Activated gamma-delta T cell treated with anti-CD3 and anti-CD28 coated beads, Interleukin-2, amount 50 U/mL, for 16 hours (primary cell): ENCODE data around the gene JAKMIP3.

Experiments used
- DNase-seq: peaks from one replicate; pipeline ENCODE4 v3.0.0-alpha.2; 2020; ENCODE audit warnings: low read depth

JAKMIP3 gene

DNA sequence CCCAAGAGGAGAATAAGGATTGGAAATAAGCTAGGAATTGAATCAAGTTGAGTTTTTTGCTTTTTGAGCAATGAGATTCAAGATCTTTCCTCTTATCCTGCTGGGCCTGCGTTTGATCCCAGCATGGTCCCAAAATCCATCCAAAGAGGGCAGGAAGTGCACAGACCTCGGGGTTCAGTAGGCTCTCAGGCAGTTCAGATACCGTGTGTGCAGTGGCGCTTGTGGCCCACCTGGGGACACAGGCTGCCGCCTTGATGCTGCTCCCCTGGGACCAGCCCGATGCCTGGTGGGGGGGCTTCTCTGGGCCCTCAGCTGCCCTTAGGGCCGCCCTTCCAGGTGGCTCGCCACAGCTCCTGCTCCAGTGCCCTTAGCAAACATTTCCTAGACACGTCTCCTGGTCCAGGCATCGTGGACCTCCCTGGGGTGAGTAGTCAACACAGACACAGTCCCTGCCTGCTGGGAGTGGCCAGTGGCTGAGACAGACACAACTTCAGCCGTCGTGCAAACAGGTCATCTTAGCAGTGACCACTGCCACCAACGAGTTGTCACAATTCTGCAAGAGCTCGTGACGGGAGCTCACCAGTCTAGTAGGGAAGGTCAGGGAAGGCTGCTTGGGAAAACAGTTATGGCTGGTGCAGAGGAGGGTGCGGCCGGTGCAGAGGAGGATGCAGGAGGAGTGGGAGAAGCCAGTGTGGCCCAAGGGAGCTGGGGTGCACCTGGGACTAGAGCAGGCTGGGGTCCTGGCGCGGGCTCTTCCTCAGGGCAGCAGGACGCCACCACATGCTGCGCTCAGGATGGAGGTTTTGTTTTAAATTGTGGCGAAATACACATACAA, 21.7 kb upstream of the JAKMIP3 start:
- no peak for DNase-seq

DNA sequence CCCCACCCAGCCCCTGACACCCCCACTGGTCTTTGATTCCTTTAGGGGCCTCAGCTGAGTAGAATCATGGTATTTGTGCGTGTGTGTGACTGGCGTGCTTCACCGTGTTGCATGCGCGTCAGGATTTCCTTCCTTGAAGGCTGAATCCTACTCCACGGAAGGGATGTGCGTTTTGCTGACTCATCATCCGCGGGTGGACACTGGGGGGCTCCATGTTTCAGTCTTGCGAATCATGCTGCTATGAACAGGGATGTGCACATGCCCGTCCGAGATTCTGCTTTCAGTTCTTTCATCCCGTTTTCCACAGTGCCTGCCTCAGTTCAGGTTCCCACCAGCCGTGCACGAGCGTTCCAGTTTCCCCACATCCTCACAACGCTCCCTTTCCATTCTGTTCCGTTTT, 20.9 kb upstream of the JAKMIP3 start:
- DNase-seq, result no peak

DNA sequence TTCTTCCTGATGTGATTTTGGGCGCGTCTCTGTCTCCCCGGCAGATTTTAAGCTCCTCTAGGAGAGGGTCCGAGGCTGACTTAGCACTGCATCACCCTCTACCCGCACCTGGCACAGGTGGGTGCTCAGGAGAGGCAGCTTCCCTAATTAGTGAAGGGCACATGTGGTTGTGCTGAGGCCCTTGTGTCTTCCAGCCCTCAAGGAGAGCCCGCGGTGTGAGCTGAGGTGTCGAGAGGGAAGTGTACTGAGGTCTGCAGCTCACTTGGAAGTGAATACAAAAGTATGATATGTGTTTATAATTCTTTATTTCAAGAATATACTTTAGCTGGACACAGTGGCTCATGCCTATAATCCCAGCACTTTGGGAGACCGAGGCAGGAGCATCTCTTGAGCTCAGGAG, 20.4 kb upstream of the JAKMIP3 start:
- DNase-seq, result no peak

DNA sequence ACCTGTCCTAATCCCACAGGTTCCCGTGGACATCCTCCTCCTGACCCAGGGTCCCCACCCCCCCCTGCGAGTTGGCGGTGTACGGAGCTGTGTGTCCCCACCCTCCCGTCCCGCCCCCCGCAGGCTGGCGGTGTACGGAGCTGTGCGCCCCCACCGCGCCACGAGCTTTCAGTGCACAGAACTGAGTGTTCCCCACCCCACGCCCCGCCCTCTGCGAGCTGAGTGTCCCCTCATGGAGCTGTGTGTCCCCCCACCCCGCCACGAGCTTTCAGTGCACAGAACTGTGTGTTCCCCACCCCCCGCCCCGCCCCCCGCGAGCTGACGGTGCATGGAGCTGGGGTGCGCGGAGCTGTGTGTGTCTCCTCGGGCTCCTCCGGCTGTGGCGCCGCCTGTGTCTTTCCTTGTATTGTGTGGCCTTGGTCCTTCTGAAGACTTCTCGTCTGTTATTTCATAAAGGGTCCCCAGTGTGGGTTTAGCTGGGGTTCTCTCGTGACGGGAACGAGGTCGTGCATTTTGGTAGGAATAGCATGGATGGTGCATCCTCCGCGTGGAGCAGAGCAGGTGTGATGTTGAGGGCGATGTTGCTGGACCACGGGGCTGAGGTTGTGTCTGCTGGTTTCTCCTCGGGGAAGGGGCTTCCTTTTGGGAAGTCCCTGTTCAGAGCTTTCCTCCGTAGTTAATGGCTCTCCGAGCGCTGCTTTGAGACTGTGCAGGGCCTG, 18.0 kb upstream of the JAKMIP3 start:
- no peak for DNase-seq

DNA sequence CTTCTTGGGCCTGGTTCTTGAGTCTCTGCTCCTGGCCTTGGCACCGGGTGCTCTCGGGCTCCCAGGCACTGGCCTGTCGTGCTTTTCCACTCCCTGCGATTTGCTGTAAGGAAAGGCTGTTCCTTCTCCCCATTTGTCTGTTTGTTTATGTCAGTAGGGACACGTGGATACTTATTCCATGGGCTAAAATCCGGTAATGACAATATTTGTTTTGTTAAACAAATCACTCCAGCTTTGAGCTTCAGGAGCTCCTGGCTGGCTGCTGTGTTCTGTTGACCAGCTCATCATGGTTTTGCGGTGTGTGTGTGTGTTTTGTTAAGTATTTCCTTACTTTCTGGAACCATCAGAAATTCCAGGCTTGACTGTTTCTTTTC, 17.5 kb upstream of the JAKMIP3 start:
- DNase-seq, result no peak

DNA sequence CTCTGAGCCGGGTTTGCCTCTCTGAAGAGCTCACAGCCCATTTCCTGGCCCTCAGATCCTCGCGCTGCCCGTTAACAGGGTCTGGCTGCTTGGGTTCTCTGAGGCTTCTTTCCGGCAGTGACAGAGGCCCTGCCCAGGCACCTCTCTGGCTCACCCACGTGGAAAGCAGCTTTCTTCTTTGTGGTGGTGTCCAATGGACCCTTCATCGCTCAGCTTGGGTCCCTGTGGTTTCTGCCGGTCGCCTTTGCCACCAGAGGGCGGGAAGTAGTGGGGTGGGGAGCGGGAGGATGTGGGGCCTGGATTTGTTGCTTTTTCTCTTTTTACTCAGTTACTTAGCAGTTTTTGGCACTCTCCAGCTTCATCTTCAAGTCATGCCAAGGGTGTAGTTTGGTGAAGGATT, 15.6 kb upstream of the JAKMIP3 start:
- DNase-seq, result no peak

DNA sequence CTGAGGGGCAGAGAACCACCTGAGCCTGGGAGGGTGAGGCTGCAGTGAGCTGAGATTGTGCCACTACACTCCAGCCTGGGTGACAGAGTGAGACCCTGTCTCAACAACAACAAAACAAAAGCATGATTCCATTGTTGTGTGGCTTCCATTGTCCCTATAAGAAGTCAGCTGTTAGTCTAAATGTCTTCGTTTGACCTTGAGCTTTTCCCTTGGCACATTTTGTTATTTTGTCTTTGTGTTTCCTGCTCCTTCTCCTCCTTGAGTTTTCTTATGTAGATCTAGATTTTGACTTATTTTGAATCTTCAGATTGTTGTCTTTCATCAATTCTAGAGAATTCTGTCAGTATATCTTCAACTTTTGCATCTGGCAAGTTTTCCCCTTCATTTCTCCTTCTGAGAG, 13.6 kb upstream of the JAKMIP3 start:
- DNase-seq, result no peak

DNA sequence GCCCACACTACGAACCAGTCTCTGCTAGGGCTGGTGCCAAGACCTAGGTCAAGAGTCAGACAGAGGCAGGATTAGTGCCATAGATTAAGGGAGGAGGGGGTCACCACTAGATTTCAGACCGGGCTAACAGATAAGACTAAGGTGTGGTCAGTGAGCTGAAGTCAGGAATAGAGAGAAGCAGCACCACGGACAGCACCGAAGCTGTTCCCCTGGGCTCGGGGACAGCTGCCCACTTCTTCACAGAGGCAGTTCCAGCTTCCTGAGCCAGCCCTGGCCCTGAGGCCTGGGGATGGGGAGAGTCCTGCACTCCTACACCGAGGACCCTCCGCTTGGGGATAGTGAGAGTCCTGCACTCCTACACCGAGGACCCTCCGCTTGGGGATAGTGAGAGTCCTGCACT, 11.2 kb upstream of the JAKMIP3 start:
- no peak for DNase-seq

DNA sequence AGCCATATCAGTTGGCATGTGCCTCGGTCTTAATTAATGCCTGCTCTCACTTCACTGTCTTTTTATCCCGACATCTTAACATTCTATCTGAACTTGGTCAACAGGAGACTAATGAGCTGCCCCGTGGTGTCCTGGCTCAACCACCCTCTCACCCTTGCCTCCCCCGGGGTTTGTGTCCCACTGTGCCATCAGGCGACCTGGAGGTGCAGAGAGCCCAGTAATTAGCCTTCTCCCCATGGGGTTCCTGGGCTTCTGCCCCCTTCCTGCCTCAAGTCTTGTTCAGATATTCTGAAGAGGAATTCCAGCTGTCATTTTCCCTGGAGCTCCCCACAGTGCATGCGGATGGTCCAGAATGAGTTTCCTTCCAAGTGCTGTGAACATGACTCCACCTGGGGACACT, 10.1 kb upstream of the JAKMIP3 start:
- no peak for DNase-seq

DNA sequence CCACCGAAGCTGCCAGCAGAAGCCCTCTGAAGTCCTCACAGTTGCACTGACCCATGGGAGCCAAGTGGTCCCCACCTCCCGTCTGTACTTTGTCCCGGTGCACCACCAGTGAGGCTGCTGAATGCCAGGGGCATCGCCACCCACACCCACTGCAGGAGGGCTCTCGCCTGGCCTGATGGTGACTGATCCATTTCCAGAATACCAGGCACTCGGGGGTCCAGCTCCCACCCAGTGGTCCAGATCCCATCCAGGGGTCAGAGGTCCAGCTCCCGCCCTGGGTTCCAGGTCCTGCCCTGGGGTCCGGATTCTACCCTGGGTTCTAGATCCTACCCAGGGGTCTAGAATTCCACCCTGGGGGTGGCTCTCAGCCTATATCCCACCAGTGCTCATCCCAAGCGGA, 9.1 kb upstream of the JAKMIP3 start:
- no peak for DNase-seq

DNA sequence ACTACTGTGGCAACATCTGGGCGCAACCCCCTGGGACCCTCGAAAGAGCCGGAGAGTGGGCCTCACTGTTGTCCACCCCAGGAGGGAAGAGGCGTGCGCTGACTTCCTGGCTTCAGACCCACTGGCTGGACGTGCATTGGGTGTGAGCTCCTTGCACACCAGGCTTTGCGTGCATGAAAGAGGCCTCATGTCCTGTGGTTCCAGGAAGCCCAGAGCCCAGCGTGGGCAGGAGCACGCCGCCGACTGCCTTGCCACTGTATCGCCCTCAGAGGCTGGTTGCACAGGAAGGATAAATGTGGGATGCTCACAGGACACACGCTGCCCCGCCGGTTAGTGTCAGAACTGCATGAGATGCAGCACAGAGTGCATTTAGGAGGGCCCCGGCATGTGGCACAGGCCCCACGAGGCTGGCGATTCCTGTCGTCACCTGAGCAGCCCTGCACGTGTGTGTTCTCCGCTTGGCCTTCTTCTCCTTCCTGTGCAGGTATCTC, 8.5 kb upstream of the JAKMIP3 start:
- no peak for DNase-seq

DNA sequence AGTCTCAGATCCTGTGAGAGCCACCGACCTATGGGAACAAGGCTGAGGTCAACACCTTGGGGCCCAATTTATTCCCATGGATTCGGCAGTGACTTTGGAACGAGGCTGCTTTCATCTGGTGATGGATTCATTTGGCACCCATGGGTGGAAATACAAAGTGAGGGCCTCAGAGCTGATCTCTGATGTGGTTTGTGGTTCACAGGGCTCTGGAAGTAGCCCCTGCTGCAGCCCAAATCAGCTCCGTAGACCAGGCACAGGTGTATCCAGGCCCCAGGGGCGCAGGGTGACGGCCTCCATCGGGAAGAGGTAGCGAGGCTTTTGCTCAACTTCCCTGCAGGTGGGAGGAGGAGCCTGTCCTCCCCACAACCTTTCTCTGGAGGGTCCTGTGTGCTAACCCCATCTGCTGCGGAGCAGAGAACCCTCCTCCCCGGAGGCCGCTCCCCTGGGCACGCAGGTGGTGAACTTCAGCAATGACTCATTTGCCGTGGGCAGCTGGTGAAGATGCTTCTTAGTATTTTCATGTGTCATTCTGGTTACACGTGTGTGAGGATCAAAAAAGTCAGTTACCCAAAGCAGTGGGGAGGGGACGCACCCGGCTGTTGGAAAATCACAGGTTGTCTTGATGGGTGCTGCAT, 7.5 kb upstream of the JAKMIP3 start:
- DNase-seq, result no peak

DNA sequence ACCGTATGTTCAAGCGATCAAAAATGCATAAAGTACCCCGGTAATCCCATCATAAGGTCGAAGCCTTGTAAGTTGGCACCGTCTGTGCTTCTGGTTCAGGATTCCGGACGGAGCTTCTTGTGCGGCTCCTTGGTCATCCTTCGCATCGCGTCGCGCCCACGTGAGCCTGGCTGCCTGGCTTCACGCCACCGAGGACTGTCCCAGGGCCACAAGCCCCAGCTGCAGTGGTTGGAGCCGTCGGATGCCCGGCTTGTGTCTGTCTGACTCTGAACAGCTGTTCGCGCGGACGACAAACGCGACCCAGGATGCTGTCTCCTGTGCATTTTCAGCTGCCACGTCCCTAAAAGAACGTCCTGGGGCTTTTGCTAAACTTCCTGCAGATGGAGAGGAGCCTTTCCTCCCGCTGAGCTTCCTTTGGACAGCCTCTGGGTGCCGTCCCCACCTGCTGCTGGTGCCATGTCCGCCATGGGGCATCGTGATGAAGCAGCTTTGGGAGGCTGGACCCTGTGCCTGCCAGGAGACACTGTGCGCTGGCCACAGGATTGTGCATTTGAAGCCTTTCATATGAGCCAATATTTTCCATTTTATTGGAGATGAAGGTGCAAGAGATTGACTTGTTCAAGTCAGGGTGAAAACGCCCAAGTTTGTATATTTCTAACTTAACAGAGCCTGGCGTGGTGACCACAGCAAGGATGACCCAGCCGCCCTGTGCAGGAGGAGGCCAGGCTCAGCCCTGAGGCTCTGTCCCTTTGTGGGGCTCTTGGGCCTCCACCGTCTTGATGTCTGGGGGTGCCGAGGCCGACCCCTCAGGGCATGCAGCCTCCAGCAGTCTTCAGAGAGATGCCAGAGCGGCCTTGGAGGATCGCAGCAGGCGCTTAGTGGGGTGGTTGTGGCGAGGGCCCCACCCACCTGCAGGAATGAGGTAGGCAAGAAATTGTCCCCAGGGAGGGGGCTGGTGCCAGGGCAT, 6.7 kb upstream of the JAKMIP3 start:
- DNase-seq, result no peak

DNA sequence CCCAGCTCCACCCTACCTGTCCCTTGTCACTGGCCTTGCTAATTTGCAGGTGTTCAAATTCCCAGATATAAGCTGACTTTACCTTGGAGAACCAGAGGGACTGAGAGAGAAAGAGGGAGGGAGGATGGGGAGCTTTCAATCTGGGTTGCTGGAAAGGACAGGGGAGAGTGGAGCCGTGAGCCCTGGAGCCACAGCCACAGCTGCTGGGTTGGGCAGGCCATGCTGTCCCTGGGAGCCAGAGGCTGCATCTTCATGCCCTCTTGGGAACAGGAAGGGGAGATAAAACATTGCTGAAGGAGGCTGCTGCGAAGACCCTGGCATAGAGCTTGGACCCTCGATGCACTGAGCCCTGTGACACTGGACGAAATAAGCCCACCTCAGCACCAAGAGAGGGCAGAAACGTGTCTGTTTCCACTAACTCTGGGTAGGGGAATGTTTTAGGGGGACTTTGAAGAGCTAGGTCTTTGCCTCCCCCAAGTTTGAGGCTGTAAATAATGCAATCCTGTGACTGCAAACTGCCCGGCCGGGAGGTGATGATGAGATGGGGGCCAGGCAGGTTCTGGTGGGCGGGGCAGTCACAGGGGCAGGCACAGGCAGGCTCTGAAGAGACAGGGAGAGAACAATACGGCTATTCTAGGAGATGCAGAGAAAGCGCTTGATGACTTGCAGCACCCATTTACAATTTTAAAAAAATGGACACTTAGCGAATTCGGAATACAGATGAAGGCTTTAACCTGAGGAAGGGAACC, 5.8 kb upstream of the JAKMIP3 start:
- DNase-seq, result no peak

DNA sequence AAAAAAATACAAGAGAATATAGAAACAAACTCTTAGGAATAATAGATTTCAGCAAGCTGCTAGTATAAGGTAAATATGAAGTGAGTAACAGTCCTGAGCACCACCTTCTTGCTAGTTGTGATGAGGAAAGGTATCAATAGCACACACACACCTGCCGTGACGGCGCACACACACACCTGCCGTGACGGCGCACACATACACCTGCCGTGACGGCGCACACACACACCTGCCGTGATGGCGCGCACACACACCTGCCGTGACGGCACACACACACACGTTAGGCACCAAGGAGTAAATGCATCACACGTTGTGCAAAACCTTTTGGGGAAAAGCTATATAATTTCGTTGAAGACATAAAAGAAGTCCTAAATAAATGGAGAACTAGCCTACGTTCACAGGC, 4.7 kb upstream of the JAKMIP3 start:
- no peak for DNase-seq

DNA sequence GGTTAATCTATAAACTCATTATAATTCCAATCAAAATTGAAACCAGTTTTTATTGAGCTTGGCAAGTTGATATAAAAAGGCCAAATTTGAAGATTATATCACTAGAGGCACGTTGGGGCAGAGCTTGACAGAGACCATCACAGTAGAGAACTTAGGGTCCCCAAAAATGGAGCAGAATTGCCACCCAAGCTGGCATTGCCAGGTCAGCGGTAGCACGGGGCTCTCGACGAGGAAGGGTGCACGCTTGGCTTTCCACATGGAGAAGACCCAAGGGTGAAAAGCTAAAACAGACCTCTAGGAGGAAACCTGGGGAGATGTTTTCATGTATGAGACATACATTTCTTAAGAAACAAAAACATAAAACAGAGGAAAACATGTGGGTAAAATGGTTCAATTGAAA, 4.3 kb upstream of the JAKMIP3 start:
- DNase-seq, result no peak

DNA sequence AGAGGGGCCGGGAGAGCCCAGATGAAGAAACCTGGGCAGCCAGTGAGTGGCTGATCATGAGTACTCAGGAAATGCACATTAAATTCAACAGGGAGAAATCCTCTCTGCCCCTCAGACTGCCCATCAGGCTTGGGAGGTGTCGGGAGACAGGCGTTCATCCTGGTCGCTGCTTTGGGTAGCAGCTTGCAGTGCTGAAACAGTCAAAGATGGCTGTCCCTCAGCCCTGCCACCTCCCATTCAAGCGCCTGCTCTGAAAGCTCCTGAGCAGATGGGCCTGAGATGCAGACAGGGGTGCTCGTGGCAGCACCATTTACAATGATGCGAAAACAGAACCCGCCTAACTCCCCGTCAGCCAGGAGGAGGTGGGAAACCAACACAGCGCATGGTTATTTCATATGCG, 3.6 kb upstream of the JAKMIP3 start:
- no peak for DNase-seq

DNA sequence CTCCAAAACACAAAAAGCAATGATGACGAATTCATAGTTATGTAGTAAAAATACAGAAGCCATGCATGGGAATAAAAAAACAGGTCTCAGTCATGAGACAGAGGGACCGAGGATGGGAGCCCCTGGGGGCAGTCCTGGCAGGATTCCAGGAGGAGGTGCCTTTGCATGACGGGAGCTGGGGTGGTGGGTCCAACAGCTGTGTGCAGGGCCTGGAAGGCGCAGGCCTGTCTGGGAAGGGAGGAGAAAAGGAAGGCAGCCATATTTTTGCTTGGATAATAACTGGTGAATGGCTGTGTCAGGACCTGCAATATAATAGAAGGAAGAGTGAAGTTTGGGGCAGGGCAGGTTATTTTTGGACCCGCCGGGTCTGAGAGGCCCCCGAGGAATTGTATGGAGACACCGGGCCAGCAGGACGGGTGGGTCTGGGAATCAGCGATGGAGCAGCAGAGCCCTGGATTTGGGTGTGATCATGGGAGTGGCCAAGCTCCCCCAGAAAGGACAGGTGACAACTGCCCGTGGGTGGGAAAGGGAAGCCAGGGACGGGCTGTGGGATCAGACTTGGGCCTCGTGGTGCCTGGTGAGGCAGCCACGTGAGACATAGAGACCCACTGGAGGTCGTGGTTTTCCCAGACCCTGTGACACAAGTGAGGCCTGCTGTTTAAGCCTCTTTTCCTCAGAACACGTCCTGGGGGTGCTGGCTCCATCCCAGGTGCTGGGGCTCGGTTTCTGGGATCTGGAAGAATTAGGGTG, 2.9 kb upstream of the JAKMIP3 start:
- DNase-seq, result no peak

DNA sequence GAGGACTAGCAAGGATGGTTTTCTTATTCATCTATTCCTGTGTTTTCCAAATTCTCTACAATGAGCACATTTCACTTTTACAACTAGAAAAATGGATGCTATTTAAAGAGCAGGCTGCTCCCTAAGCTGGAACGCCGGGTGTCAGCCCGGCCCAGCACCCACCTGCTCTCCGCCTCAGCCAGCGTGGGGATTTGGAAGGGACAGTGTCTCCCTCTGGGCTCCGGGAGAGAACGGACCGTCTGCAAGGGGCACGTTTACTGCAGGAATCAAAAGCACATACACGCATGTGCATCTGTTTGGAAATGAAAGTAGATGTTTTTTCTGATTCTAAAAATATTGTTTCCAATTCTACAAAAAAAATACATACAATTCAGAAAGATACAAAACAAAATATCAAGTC, 2.3 kb upstream of the JAKMIP3 start:
- no peak for DNase-seq

DNA sequence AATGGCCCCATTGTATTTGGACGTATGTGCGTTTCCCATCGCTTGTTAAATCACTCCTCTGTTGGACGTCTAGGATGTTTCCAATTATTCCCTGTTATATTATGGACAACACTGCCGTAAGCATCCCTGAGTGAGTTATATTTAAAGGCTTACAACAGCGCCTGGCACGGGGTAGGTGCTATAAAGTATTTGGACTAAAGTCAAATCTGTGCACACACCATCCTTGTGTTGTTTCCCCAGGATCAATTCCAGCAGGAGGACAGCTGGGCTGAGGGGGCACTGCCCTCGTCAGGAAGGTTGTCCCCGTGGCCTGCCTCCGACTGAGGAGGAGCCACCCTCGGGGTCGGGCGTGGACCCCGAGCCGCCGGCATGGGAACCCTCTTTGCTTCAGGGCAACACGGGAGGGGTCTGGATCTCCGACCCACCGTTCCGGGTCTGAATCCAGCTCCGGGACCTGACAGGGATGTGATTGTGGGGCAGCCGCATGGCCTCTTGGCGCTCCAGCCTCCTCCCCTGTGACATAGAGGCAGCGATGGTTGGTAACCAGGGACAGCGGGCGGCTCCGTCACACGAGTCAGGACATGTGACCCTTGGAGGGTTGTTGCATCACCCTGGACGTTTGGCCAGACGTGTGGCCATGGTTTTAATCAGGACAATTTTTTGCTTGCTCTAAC, 1.5 kb upstream of the JAKMIP3 start:
- DNase-seq, result no peak
